SU-DHL-6 (cell line): ENCODE results near the gene TTLL8.

Source experiments
- H2AFZ ChIP-seq: fragments of 200-600 bp; sonication (generic); 2 replicates; pipeline ENCODE4 v1.6.1; 2014; ENCODE audit warnings: low read depth, mild to moderate bottlenecking, moderate library complexity, mixed read lengths, antibody characterized with exemption, low read length; ENCODE audit not compliant: severe bottlenecking
- H3F3A ChIP-seq: fragments of 200-600 bp; shearing (Covaris generic); 2 replicates; pipeline ENCODE4 v1.6.0; 2016; ENCODE audit warnings: antibody characterized with exemption, mild to moderate bottlenecking; ENCODE audit not compliant: insufficient read depth
- H3K27ac ChIP-seq: fragments of 200-600 bp; sonication (generic); 2 replicates; pipeline ENCODE4 v1.5.1; 2016; ENCODE audit warnings: low read depth, mild to moderate bottlenecking, low read length, moderate library complexity, mixed read lengths
- H3K27me3 ChIP-seq: fragments of 200-600 bp; sonication (generic), shearing (Covaris generic); 2 replicates; pipeline ENCODE4 v1.6.0; 2014; ENCODE audit warnings: mild to moderate bottlenecking, low read length
- H3K36me3 ChIP-seq: fragments of 200-600 bp; sonication (generic); 2 replicates; pipeline ENCODE4 v1.6.1; 2014; ENCODE audit warnings: mild to moderate bottlenecking, low read length, mixed read lengths
- H3K4me2 ChIP-seq: fragments of 300-600, 200-600 bp; shearing (Covaris generic), sonication (generic); 2 replicates; pipeline ENCODE4 v1.6.0; 2014; ENCODE audit warnings: low read length, low read depth, mild to moderate bottlenecking; ENCODE audit not compliant: poor library complexity, severe bottlenecking
- H3K4me3 ChIP-seq: fragments of 200-600 bp; sonication (generic); 2 replicates; pipeline ENCODE4 v1.5.1; 2014; ENCODE audit warnings: antibody characterized with exemption, low read length, mild to moderate bottlenecking, mixed read lengths; ENCODE audit not compliant: insufficient read depth, poor library complexity, severe bottlenecking
- H3K79me2 ChIP-seq: fragments of 200-600 bp; sonication (generic); 2 replicates; pipeline ENCODE4 v1.6.1; 2014; ENCODE audit warnings: mild to moderate bottlenecking, low read length, moderate library complexity; ENCODE audit not compliant: insufficient read depth
- H3K9ac ChIP-seq: fragments of 200-600 bp; sonication (generic); 2 replicates; pipeline ENCODE4 v1.7.0; 2014; ENCODE audit warnings: mild to moderate bottlenecking, low read length
- H3K9me2 ChIP-seq: fragments of 200-600 bp; sonication (generic); replicated peaks from 2 replicates; pipeline ENCODE4 v1.6.1; 2014; ENCODE audit warnings: low read length; ENCODE audit not compliant: insufficient read depth
- H3K9me3 ChIP-seq: fragments of 200-600 bp; sonication (generic); 2 replicates; pipeline ENCODE4 v1.6.1; 2014; ENCODE audit warnings: low read length, mixed read lengths; ENCODE audit not compliant: insufficient read depth
- H4K20me1 ChIP-seq: fragments of 200-600 bp; sonication (generic); 2 replicates; pipeline ENCODE4 v1.6.1; 2014; ENCODE audit warnings: low read depth, mild to moderate bottlenecking, antibody characterized with exemption, low read length, moderate library complexity, mixed read lengths
- EZH2phosphoT487 ChIP-seq: fragments of 200-600 bp; sonication (generic), shearing (Covaris generic); conservative IDR thresholded peaks from 2 replicates; pipeline ENCODE4 v1.6.1; 2018; ENCODE audit warnings: mild to moderate bottlenecking, antibody characterized with exemption, low read length, moderate library complexity, mixed read lengths
- TF ChIP-seq, protein P1 (sequence below): fragments of 200-600 bp; sonication (generic); IDR thresholded peaks from one replicate; pipeline ENCODE4 v1.5.1; 2017; ENCODE audit warnings: antibody characterized with exemption, mild to moderate bottlenecking, low read length, moderate library complexity; ENCODE audit not compliant: insufficient read depth, poor library complexity, severe bottlenecking

Gene TTLL8

DNA sequence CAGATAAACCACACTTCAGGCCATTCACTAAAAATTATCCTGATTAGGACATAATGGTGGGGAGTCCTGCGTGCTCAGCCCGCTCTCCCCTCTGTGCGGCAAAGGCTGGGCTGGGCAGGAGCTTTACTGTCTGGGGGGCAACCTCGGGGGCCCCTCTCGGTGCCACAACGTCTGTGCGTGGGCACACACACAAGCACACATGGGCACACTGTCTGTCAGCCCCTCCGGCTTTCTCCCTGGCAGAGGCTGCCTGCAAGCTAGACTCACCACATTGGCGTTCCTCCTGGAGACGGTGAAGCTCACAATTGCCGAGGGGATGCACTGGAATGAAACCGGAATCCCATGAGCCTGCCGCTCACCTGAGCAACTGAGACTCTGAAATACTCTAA lies 22.0 kb upstream of the TTLL8 start:
- TF ChIP-seq, protein P1, sequence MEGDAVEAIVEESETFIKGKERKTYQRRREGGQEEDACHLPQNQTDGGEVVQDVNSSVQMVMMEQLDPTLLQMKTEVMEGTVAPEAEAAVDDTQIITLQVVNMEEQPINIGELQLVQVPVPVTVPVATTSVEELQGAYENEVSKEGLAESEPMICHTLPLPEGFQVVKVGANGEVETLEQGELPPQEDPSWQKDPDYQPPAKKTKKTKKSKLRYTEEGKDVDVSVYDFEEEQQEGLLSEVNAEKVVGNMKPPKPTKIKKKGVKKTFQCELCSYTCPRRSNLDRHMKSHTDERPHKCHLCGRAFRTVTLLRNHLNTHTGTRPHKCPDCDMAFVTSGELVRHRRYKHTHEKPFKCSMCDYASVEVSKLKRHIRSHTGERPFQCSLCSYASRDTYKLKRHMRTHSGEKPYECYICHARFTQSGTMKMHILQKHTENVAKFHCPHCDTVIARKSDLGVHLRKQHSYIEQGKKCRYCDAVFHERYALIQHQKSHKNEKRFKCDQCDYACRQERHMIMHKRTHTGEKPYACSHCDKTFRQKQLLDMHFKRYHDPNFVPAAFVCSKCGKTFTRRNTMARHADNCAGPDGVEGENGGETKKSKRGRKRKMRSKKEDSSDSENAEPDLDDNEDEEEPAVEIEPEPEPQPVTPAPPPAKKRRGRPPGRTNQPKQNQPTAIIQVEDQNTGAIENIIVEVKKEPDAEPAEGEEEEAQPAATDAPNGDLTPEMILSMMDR = no peak
- no peak for TF ChIP-seq EZH2phosphoT487
- no peaks in the 10 kb centered on the region for H3K9me3 ChIP-seq
- H2AFZ ChIP-seq = no peak overlapping the region
- no peaks in the 10 kb centered on the region for H3F3A ChIP-seq
- no peaks in the 10 kb centered on the region for H3K36me3 ChIP-seq
- H3K9ac ChIP-seq = no peak overlapping the region
- H3K9me2 ChIP-seq = no peaks in the 10 kb centered on the region
- H4K20me1 ChIP-seq = no peaks in the 10 kb centered on the region
- H3K27ac ChIP-seq = no peak overlapping the region
- H3K4me3 ChIP-seq = no peak overlapping the region
- no peaks in the 10 kb centered on the region for H3K79me2 ChIP-seq
- H3K4me2 ChIP-seq = no peak overlapping the region
- no peaks in the 10 kb centered on the region for H3K27me3 ChIP-seq

DNA sequence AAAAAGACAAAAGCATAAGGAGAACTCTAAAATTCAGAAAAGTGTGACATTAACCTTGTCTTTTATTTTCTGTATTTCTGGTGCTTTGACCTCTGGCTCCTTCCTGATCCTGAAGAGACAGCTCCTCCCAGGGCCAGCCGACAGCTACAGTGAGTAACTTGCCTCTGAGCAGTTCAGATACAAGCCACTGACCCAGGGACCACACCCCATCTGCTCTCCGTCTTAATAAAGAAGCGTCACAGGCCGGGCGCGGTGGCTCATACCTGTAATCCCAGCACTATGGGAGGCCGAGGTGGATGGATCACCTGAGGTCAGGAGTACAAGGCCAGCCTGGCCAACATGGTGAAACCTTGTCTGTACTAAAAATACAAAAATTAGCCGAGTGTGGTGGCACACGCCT lies 20.7 kb upstream of the TTLL8 start:
- Histone ChIP-seq H4K20me1 (no peaks in the 10 kb centered on the region), H3K4me3 (no peak overlapping the region), H3K27me3 (no peaks in the 10 kb centered on the region), H3F3A (no peaks in the 10 kb centered on the region), H2AFZ (no peak overlapping the region), H3K79me2 (no peaks in the 10 kb centered on the region), H3K9me3 (no peaks in the 10 kb centered on the region), H3K36me3 (no peaks in the 10 kb centered on the region), H3K27ac (no peak overlapping the region), H3K9me2 (no peaks in the 10 kb centered on the region), H3K4me2 (no peak overlapping the region), H3K9ac (no peak overlapping the region)
- TF ChIP-seq EZH2phosphoT487 = no peak
- TF ChIP-seq, protein P1 = no peak

DNA sequence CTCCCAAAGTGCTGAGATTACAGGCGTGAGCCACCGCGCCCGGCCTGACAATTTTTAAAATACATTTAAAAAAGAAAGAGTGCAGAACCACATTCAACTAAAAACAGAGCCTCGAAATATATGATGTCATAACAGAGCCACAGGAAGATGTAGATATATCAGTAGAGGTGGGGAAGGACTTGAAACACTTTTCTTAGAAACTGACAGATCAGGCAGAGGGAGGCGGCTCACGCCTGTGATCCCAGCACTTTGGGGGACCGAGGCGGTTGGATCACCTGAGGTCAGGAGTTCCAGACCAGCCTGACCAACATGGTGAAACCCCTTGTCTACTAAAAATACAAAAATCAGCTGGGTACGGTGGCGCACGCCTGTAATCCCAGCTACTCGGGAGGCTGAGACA lies 20.1 kb upstream of the TTLL8 start:
- Histone ChIP-seq H3K9ac (no peak overlapping the region), H2AFZ (no peak overlapping the region), H3K27me3 (no peaks in the 10 kb centered on the region), H3K79me2 (no peaks in the 10 kb centered on the region), H3K36me3 (no peaks in the 10 kb centered on the region), H3K27ac (no peak overlapping the region), H3F3A (no peaks in the 10 kb centered on the region), H3K9me2 (no peaks in the 10 kb centered on the region), H4K20me1 (no peaks in the 10 kb centered on the region), H3K9me3 (no peaks in the 10 kb centered on the region), H3K4me3 (no peak overlapping the region), H3K4me2 (no peak overlapping the region)
- no peak for TF ChIP-seq EZH2phosphoT487
- TF ChIP-seq, protein P1 = no peak
